Parathyroid adenoma (tissue), 2 donors: ENCODE measurements around the gene PTGES2.

Experiments
- H2AFZ ChIP-seq: fragments of 300-600 bp; sonication (generic); one replicate; pipeline ENCODE4 v1.7.0; 2017; ENCODE audit warnings: antibody characterized with exemption, mild to moderate bottlenecking
- H3K27ac ChIP-seq: fragments of 300-600 bp; sonication (generic); one replicate; pipeline ENCODE4 v1.7.0; 2017
- H3K27me3 ChIP-seq: fragments of 300-600 bp; sonication (generic); one replicate; pipeline ENCODE4 v1.7.0; 2017; ENCODE audit warnings: low read length; ENCODE audit not compliant: control insufficient read depth, insufficient read depth
- H3K36me3 ChIP-seq: fragments of 300-600 bp; sonication (generic); one replicate; pipeline ENCODE4 v1.7.0; 2017; ENCODE audit warnings: low read length; ENCODE audit not compliant: control insufficient read depth, insufficient read depth
- H3K4me1 ChIP-seq: fragments of 300-600 bp; sonication (generic); one replicate; pipeline ENCODE4 v1.7.0; 2017; ENCODE audit warnings: control low read depth
- H3K4me2 ChIP-seq: fragments of 300-600 bp; sonication (generic); one replicate; pipeline ENCODE4 v1.7.0; 2017; ENCODE audit warnings: low read length
- H3K4me3 ChIP-seq: fragments of 300-600 bp; sonication (generic); one replicate; pipeline ENCODE4 v1.7.0; 2017; ENCODE audit warnings: low read depth, low read length
- H3K79me2 ChIP-seq: fragments of 300-600 bp; sonication (generic); one replicate; pipeline ENCODE4 v1.7.0; 2017; ENCODE audit warnings: control low read depth
- H3K9ac ChIP-seq: fragments of 300-600 bp; sonication (generic); one replicate; pipeline ENCODE4 v1.7.0; 2017; ENCODE audit warnings: mild to moderate bottlenecking
- H3K9me3 ChIP-seq: fragments of 300-600 bp; sonication (generic); one replicate; pipeline ENCODE4 v1.7.0; 2017; ENCODE audit warnings: low read length; ENCODE audit not compliant: control insufficient read depth
- CTCF ChIP-seq: fragments of 300-600 bp; sonication (generic); IDR thresholded peaks from one replicate; pipeline ENCODE4 v1.7.0; 2017; ENCODE audit warnings: antibody characterized with exemption, mild to moderate bottlenecking
- donor health status: primary hyperparathyroidism.

PTGES2 gene

GRCh38 chr9:128081056-128081455 lies 46.5 kb downstream of the PTGES2 start:
- Histone ChIP-seq H3K9me3 (no peaks in the 10 kb centered on the region), H3K4me1 (peaks cover 33% of the 10 kb centered on the region), H3K36me3 (no peaks in the 10 kb centered on the region), H3K27ac (peak overlapping the region; percentile 96), H3K9ac (no peak overlapping the region), H3K79me2 (peaks cover 6% of the 10 kb centered on the region), H3K4me2 (no peak overlapping the region), H2AFZ (no peak overlapping the region), H3K4me3 (no peak overlapping the region), H3K27me3 (no peaks in the 10 kb centered on the region)
- TF ChIP-seq CTCF, result no peak

- peak overlapping the region; percentile 96 for H3K27ac ChIP-seq
- H3K9me3 ChIP-seq, result no peaks in the 10 kb centered on the region
- H3K4me1 ChIP-seq, result peaks cover 33% of the 10 kb centered on the region
- H3K4me2 ChIP-seq, result no peak overlapping the region
- peaks cover under 1% of the 10 kb centered on the region for H3K79me2 ChIP-seq
- H3K27me3 ChIP-seq, result no peaks in the 10 kb centered on the region
- TF ChIP-seq CTCF, result no peak
- no peak overlapping the region for H3K4me3 ChIP-seq
- H3K36me3 ChIP-seq, result no peaks in the 10 kb centered on the region
- H3K9ac ChIP-seq, result no peak overlapping the region
- no peak overlapping the region for H2AFZ ChIP-seq
Observed at GRCh38 chr9:128080206-128080605, 47.3 kb downstream of the PTGES2 start.

- no peaks in the 10 kb centered on the region for H3K27me3 ChIP-seq
- H3K4me1 ChIP-seq, result peaks cover 37% of the 10 kb centered on the region
- TF ChIP-seq CTCF, result no peak
- no peak overlapping the region for H3K9ac ChIP-seq
- H3K79me2 ChIP-seq, result peaks cover 3% of the 10 kb centered on the region
- peak overlapping the region; percentile 15 for H3K4me2 ChIP-seq
- H3K4me3 ChIP-seq, result peak overlapping the region; percentile 40
- H2AFZ ChIP-seq, result no peak overlapping the region
- peak overlapping the region; percentile 96 for H3K27ac ChIP-seq
- no peaks in the 10 kb centered on the region for H3K9me3 ChIP-seq
- no peaks in the 10 kb centered on the region for H3K36me3 ChIP-seq
Observed at GRCh38 chr9:128078504-128079434, 48.8 kb downstream of the PTGES2 start.

GRCh38 chr9:128077847-128078503 lies 49.6 kb downstream of the PTGES2 start:
- no peaks in the 10 kb centered on the region for H3K9me3 ChIP-seq
- H3K36me3 ChIP-seq, result no peaks in the 10 kb centered on the region
- H3K4me2 ChIP-seq, result peak overlapping the region; percentile 15
- no peak for TF ChIP-seq CTCF
- peaks cover 3% of the 10 kb centered on the region for H3K79me2 ChIP-seq
- peaks cover 41% of the 10 kb centered on the region for H3K4me1 ChIP-seq
- H3K27ac ChIP-seq, result peak overlapping the region; percentile 96
- H3K9ac ChIP-seq, result no peak overlapping the region
- peak overlapping the region; percentile 40 for H3K4me3 ChIP-seq
- H3K27me3 ChIP-seq, result no peaks in the 10 kb centered on the region
- H2AFZ ChIP-seq, result no peak overlapping the region
